Measurements from ENCODE around the gene CCDC194. TPM values are rescaled to one million over a fixed set of nuclear protein-coding genes. Genes with fewer than 3 reads are reported as not detected.

CCDC194 gene
- total and polyA plus RNA-seq, 2 of the 13 experiments (the other 11 are each of a cell fraction or from before 2014, with no cell fraction given) = 0.13 to 0.21 TPM

DNA sequence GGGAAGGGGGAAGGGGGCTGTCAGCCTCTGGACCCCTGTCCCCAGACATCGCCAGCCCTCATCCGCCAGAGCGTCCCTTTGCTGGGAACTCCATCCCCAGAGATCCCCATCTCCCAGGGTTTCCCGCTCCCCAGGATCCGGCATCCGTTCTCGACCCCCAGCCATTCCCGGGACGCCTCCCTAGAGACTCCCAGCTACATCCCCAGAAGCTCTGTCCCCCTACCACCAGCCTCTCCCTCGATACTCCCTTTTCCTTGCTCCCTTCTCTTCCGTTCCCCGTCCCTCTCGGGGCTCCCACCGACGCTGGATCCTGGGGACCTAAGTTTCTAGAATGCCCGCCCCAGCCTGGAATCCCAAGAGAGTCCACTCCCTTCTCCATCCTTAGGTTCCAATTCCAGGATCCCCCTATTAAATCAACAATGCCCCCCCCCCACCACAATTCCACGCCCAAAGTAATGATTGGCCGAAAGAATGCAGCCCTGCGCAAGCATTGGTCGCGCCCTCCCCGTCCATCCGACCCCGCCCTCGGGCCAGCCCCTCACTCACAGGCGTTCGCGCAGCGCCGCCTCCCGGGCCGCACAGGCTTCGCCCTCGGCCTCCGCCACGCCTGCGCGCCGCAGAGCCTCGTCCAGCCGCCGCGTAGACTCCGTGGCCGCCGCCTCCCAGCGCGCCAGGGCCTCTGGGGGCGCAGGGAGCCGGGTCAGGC lies 3.2 kb downstream of the CCDC194 start (continued):
- TF ChIP-seq, protein P1, sequence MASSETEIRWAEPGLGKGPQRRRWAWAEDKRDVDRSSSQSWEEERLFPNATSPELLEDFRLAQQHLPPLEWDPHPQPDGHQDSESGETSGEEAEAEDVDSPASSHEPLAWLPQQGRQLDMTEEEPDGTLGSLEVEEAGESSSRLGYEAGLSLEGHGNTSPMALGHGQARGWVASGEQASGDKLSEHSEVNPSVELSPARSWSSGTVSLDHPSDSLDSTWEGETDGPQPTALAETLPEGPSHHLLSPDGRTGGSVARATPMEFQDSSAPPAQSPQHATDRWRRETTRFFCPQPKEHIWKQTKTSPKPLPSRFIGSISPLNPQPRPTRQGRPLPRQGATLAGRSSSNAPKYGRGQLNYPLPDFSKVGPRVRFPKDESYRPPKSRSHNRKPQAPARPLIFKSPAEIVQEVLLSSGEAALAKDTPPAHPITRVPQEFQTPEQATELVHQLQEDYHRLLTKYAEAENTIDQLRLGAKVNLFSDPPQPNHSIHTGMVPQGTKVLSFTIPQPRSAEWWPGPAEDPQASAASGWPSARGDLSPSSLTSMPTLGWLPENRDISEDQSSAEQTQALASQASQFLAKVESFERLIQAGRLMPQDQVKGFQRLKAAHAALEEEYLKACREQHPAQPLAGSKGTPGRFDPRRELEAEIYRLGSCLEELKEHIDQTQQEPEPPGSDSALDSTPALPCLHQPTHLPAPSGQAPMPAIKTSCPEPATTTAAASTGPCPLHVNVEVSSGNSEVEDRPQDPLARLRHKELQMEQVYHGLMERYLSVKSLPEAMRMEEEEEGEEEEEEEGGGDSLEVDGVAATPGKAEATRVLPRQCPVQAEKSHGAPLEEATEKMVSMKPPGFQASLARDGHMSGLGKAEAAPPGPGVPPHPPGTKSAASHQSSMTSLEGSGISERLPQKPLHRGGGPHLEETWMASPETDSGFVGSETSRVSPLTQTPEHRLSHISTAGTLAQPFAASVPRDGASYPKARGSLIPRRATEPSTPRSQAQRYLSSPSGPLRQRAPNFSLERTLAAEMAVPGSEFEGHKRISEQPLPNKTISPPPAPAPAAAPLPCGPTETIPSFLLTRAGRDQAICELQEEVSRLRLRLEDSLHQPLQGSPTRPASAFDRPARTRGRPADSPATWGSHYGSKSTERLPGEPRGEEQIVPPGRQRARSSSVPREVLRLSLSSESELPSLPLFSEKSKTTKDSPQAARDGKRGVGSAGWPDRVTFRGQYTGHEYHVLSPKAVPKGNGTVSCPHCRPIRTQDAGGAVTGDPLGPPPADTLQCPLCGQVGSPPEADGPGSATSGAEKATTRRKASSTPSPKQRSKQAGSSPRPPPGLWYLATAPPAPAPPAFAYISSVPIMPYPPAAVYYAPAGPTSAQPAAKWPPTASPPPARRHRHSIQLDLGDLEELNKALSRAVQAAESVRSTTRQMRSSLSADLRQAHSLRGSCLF (CRISPR knock-in tag; IDR thresholded peaks at IDR 0.05; ENCODE audit: borderline replicate concordance) = no peak
- TF ChIP-seq CSRNP1 (CRISPR knock-in tag; IDR thresholded peaks at IDR 0.05) = no peak
- TF ChIP-seq, protein P2, sequence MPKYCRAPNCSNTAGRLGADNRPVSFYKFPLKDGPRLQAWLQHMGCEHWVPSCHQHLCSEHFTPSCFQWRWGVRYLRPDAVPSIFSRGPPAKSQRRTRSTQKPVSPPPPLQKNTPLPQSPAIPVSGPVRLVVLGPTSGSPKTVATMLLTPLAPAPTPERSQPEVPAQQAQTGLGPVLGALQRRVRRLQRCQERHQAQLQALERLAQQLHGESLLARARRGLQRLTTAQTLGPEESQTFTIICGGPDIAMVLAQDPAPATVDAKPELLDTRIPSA (CRISPR knock-in tag; IDR thresholded peaks at IDR 0.05; ENCODE audit: borderline replicate concordance) = no peak
- no peak for TF ChIP-seq ZNF30 (CRISPR knock-in tag; IDR thresholded peaks at IDR 0.05)
- no peak for TF ChIP-seq ZNF512 (CRISPR knock-in tag; IDR thresholded peaks at IDR 0.05)
- no peak for TF ChIP-seq ZNF337 (CRISPR knock-in tag; IDR thresholded peaks at IDR 0.05; ENCODE audit: borderline replicate concordance, low read depth)
- no peak for TF ChIP-seq GZF1 (CRISPR knock-in tag; IDR thresholded peaks at IDR 0.05)
- TF ChIP-seq YEATS4 (CRISPR knock-in tag; IDR thresholded peaks at IDR 0.05; ENCODE audit: borderline replicate concordance) = 0 out of 2 replicates have a peak, but pooled peaks have one; percentile 50
- TF ChIP-seq IRF2 (CRISPR knock-in tag; IDR thresholded peaks at IDR 0.05) = peak; percentile 37; the same call in 1 of the 2 replicates
- TF ChIP-seq MLLT10 (CRISPR knock-in tag; IDR thresholded peaks at IDR 0.05) = no peak
- no peak for TF ChIP-seq ZMYM2 (CRISPR knock-in tag; IDR thresholded peaks at IDR 0.05)
- TF ChIP-seq SMYD3 (CRISPR knock-in tag; IDR thresholded peaks at IDR 0.05) = no peak
- peak; percentile 50; the same call in 1 of the 2 replicates for TF ChIP-seq ZFY (CRISPR knock-in tag; IDR thresholded peaks at IDR 0.05)
- TF ChIP-seq RERE (CRISPR knock-in tag; IDR thresholded peaks at IDR 0.05; ENCODE audit: low read depth) = no peak
